ENCODE measurements around the gene TEAD4.

Gene TEAD4

DNA sequence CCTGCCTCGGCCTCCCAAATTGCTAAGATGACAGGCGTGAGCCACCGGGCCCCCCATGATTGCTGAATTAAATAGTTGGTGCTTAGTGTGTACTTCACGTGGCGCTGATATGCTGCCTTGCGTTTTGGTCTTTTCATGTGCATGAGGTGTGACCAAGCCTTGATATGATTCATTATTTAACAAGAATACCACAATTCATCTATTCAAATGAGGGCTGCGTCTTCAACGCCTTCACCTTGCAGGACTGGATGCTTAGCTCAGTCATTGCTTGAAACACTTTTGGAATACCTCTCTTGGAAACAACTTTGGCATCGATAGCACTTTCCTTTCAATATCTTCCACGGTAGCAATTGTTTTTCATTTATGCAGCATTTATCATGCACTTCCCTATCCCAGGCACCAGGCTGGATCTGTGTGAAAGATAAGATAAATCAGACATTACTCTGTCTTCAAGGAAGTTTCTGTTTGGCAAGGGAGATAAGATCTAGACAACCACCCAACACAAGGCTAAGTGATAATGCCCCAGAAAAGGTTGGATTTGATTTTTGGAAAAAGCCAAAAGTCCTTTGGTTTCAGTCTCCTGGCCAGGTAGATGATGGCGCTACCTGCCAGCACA lies 1.3 kb upstream of the TEAD4 start:
- H3K36me3 ChIP-seq (ENCODE audit: control insufficient read depth, insufficient read depth, low read length): no peaks in the 10 kb centered on the region
- no peak for DNase-seq (ENCODE audit: extremely low read depth, insufficient read length)
- TF ChIP-seq, protein P1, sequence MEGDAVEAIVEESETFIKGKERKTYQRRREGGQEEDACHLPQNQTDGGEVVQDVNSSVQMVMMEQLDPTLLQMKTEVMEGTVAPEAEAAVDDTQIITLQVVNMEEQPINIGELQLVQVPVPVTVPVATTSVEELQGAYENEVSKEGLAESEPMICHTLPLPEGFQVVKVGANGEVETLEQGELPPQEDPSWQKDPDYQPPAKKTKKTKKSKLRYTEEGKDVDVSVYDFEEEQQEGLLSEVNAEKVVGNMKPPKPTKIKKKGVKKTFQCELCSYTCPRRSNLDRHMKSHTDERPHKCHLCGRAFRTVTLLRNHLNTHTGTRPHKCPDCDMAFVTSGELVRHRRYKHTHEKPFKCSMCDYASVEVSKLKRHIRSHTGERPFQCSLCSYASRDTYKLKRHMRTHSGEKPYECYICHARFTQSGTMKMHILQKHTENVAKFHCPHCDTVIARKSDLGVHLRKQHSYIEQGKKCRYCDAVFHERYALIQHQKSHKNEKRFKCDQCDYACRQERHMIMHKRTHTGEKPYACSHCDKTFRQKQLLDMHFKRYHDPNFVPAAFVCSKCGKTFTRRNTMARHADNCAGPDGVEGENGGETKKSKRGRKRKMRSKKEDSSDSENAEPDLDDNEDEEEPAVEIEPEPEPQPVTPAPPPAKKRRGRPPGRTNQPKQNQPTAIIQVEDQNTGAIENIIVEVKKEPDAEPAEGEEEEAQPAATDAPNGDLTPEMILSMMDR (IDR thresholded peaks at IDR 0.05; ENCODE audit: insufficient read depth, low read length, poor library complexity, severe bottlenecking): no peak
- H3K27me3 ChIP-seq (replicated peaks; ENCODE audit: control insufficient read depth, insufficient read depth, low read length): peaks cover 3% of the 10 kb centered on the region; the same call in 1 of the 2 replicates
- H3K4me3 ChIP-seq (replicated peaks; ENCODE audit: low read depth, low read length): no peak overlapping the region

DNA sequence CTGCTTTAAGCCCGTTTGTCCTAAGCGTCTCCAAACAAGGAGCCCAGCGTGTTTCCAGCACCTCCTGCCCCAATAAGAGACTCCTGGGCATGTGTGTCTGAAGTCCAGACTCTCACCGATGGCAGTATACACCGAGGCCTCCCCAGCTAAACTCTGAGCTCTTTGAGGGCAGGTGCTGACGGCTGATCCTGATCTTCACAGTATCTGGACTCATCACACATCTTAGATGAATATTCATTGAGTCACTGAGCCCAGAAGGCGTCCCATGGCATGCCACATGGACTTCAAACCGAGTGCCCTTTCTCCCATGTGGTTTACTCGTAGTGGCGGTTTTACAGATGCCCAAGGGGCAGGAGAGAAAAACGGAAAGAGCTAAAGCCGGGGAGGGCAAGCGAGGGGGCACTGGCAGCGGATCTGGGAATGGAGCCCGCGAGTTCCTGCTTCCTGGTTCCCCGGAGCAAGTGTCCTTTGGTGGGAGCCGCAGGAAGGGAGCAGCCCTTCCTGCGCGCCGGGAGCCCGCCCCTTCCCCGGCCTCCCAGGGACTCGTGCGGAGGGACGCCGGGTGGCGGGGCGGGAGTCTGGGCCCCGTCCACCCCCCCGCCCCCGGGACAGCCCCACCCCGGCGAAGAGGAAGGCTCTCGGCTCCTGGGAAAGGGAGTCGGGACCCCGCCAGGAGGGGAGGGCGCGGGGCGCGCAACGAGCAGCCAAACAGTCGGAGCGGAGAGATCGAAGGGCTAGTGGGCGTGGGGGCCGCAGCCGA lies 585 bp upstream of the TEAD4 start:
- Histone ChIP-seq H3K27me3 (replicated peaks; ENCODE audit: control insufficient read depth, insufficient read depth, low read length) (peaks cover 3% of the 10 kb centered on the region; the same call in 1 of the 2 replicates), H3K4me3 (replicated peaks; ENCODE audit: low read depth, low read length) (peak overlapping the region; percentile 44), H3K36me3 (ENCODE audit: control insufficient read depth, insufficient read depth, low read length) (no peaks in the 10 kb centered on the region)
- no peak for DNase-seq (ENCODE audit: extremely low read depth, insufficient read length)
- TF ChIP-seq, protein P1 (IDR thresholded peaks at IDR 0.05; ENCODE audit: insufficient read depth, low read length, poor library complexity, severe bottlenecking): no peak

DNA sequence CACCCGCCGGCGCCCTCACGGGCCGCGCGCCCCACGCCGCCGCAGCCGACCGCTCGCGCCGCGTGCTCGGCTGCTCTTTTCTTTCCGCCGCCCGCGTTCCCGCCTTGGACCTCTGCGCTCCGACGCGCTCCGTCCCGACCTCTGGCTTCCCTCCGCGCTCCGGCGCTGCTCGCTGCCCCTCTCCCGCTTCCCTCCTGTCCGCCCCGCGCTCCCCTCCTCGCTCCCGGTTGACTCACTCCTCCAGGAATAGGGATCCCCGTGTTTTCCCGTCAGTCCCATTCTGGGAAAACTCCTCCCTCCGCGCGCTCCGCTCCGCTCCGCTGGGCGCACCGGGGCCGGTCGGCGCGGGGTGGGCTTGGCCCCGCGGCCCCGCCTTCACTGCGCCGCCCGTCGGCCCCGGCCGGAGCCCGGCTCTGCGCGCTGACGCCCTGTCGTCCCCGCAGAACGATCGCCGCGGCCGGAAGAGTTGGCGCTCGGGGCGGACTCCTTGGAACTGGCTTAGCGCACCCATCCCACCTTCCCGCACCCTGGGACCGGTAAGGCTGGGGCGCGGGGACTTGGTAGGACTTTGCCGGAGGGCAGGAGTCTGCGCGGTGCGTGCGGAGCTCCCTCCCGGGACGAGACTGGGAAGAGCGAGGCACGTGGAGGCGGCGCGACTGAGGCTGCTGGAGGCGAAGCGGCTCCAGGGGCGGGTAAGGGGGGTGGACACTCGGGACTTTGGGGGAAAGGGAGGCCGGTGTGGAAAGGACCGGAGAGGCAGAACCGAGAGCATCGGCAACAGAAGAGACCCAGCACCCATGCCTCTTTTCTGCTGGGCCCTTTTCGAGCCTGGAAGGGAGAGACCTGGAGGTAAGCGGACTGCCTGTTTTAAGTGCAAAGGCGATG lies 550 bp downstream of the TEAD4 start:
- Histone ChIP-seq H3K27me3 (replicated peaks; ENCODE audit: control insufficient read depth, insufficient read depth, low read length) (peaks cover 3% of the 10 kb centered on the region; the same call in 1 of the 2 replicates), H3K36me3 (ENCODE audit: control insufficient read depth, insufficient read depth, low read length) (no peaks in the 10 kb centered on the region), H3K4me3 (replicated peaks; ENCODE audit: low read depth, low read length) (peak overlapping the region; percentile 61)
- TF ChIP-seq, protein P1 (IDR thresholded peaks at IDR 0.05; ENCODE audit: insufficient read depth, low read length, poor library complexity, severe bottlenecking): no peak
- no peak for DNase-seq (ENCODE audit: extremely low read depth, insufficient read length)

DNA sequence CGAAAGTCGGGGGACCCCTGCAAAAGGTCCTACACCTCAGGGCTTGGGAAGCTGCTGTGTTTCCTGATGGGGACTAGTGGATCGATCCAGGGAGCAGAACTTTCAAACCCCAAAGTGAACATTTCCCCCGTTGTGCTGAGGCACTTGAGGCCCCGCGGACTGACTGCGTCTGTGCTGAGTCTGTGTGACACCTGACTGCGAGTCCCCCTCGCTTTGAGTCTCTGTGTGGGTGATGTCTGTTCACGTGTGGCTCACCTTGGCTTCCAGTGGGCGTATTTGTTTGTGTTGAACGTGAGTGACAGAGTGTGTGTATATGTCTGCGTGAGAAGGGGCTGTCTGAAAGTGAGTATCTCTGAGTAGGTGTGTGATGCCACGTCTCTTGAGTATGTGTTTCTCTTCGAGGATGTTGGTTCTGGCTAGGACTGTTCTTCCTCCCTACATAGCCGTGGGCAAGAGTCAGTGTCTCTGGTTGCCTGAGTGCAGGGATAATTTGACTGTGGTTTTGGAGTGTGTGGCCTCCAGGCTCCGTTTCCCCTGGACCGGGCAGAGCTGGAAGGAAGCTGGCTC lies 1.3 kb downstream of the TEAD4 start:
- peaks cover 3% of the 10 kb centered on the region; the same call in 1 of the 2 replicates for H3K27me3 ChIP-seq (replicated peaks; ENCODE audit: control insufficient read depth, insufficient read depth, low read length)
- TF ChIP-seq, protein P1 (IDR thresholded peaks at IDR 0.05; ENCODE audit: insufficient read depth, low read length, poor library complexity, severe bottlenecking): no peak
- no peaks in the 10 kb centered on the region for H3K36me3 ChIP-seq (ENCODE audit: control insufficient read depth, insufficient read depth, low read length)
- peak overlapping the region; percentile 51 for H3K4me3 ChIP-seq (replicated peaks; ENCODE audit: low read depth, low read length)
- DNase-seq (ENCODE audit: extremely low read depth, insufficient read length): no peak

DNA sequence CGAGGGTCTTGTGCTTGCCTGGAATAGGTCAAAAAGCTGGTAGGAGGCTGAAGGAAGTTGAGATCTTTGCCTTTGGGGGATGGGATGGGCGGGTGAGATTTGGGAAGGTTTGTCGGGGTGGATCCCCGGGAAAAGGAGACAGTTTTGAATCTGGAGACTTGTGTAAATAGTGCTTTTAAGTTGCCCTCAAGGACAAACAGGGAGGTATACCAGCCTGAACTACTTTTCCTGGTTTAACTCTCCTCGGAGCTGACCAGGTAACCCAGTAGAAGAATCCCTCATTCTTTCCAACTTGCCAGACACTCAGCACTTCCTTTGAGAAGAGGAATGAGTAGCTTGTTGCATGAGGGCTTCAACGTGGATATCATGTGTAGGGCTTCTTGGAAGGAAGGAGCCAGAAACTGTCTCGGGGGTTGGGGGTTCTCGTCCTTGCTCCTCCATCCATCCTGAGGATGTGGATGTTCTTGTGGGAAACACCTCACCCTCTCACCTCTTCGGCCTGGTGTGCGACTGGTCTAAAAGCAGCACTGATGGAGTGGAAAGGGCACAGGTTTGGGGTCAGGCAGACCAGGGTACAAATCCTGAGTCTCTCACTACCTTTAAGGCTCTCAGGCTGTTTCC lies 1.9 kb downstream of the TEAD4 start:
- H3K27me3 ChIP-seq (replicated peaks; ENCODE audit: control insufficient read depth, insufficient read depth, low read length): peaks cover 3% of the 10 kb centered on the region; the same call in 1 of the 2 replicates
- no peak overlapping the region for H3K4me3 ChIP-seq (replicated peaks; ENCODE audit: low read depth, low read length)
- no peak for DNase-seq (ENCODE audit: extremely low read depth, insufficient read length)
- no peaks in the 10 kb centered on the region for H3K36me3 ChIP-seq (ENCODE audit: control insufficient read depth, insufficient read depth, low read length)
- TF ChIP-seq, protein P1 (IDR thresholded peaks at IDR 0.05; ENCODE audit: insufficient read depth, low read length, poor library complexity, severe bottlenecking): no peak

Measured in GM06990 (cell line).